Activated CD4-positive, alpha-beta T cell treated with anti-CD3 and anti-CD28 coated beads, Interleukin-2, Interleukin-4, amounts not matched to agents 100 ng/mL and 50 ng/mL, durations not matched to agents 16 hours and 8 hours (primary cell): Measurements from ENCODE around the gene CHN2.
"Not testable (repeated sequence)": the region's sequence is repeated elsewhere in the genome, so short reads cannot be mapped to it uniquely, and the experiment has no call there.

ENCODE experiments used
- DNase-seq: peaks from one replicate; pipeline ENCODE4 v3.0.0-alpha.2; 2020; ENCODE audit warnings: low spot score

Gene CHN2

GRCh38 chr7:29256693-29257002 lies 62.1 kb downstream of the CHN2 start:
- no peak for DNase-seq

GRCh38 chr7:29258951-29259350 lies 64.4 kb downstream of the CHN2 start:
- no peak for DNase-seq

- DNase-seq: no peak
Observed at GRCh38 chr7:29262191-29262917, 67.8 kb downstream of the CHN2 start.

- not testable (repeated sequence) for DNase-seq
Observed at GRCh38 chr7:29263601-29264207, 69.1 kb downstream of the CHN2 start.

GRCh38 chr7:29265208-29265923 lies 70.8 kb downstream of the CHN2 start:
- peak; percentile 68 for DNase-seq

- DNase-seq: no peak
Observed at GRCh38 chr7:29269935-29270334, 75.4 kb downstream of the CHN2 start.

GRCh38 chr7:29270594-29271318 lies 76.2 kb downstream of the CHN2 start:
- peak; percentile 48 for DNase-seq

GRCh38 chr7:29271319-29271658 lies 76.7 kb downstream of the CHN2 start:
- no peak for DNase-seq

GRCh38 chr7:29272057-29272456 lies 77.5 kb downstream of the CHN2 start:
- DNase-seq: no peak

- DNase-seq: no peak
Observed at GRCh38 chr7:29274146-29275017, 79.8 kb downstream of the CHN2 start.

GRCh38 chr7:29275018-29275318 lies 80.4 kb downstream of the CHN2 start:
- no peak for DNase-seq

GRCh38 chr7:29275493-29275892 lies 80.9 kb downstream of the CHN2 start:
- no peak for DNase-seq

GRCh38 chr7:29276199-29276598 lies 81.6 kb downstream of the CHN2 start:
- DNase-seq: no peak

GRCh38 chr7:29276806-29277205 lies 82.2 kb downstream of the CHN2 start:
- no peak for DNase-seq

- DNase-seq: peak; percentile 77
Observed at GRCh38 chr7:29277436-29278215, 83.1 kb downstream of the CHN2 start.

GRCh38 chr7:29278337-29279069 lies 83.9 kb downstream of the CHN2 start:
- DNase-seq: no peak

- DNase-seq: no peak
Observed at GRCh38 chr7:29281782-29282541, 87.4 kb downstream of the CHN2 start.

- no peak for DNase-seq
Observed at GRCh38 chr7:29282819-29283414, 88.3 kb downstream of the CHN2 start.

GRCh38 chr7:29284696-29285443 lies 90.3 kb downstream of the CHN2 start:
- no peak for DNase-seq
